Femur (tissue), 1 donor: Measurements from ENCODE around the gene C16orf78.

ENCODE experiments used
- DNase-seq: peaks from one replicate; pipeline ENCODE4 v3.0.0-alpha.2; 2017

C16orf78 gene

GRCh38 chr16:49373504-49373903, at the start of gene C16orf78:
Gene C16orf78, plus strand, starts transcription at chr16:49373804. Its CDS starts 136 bp downstream, at chr16:49373940.
- DNase-seq, result no peak

- no peak for DNase-seq
Observed at GRCh38 chr16:49324703-49325102, 48.9 kb upstream of the C16orf78 start.

GRCh38 chr16:49327466-49327865, 46.1 kb upstream of the C16orf78 start:
- no peak for DNase-seq

- DNase-seq, result no peak
Observed at GRCh38 chr16:49328325-49328724, 45.3 kb upstream of the C16orf78 start.

- no peak for DNase-seq
Observed at GRCh38 chr16:49330562-49331201, 42.9 kb upstream of the C16orf78 start.

- no peak for DNase-seq
Observed at GRCh38 chr16:49332589-49333258, 40.9 kb upstream of the C16orf78 start.

- DNase-seq, result no peak
Observed at GRCh38 chr16:49333259-49333597, 40.4 kb upstream of the C16orf78 start.

GRCh38 chr16:49335828-49336227, 37.8 kb upstream of the C16orf78 start:
- DNase-seq, result no peak

- no peak for DNase-seq
Observed at GRCh38 chr16:49336581-49336980, 37.0 kb upstream of the C16orf78 start.

- no peak for DNase-seq
Observed at GRCh38 chr16:49337814-49338350, 35.7 kb upstream of the C16orf78 start.

- no peak for DNase-seq
Observed at GRCh38 chr16:49338611-49339265, 34.9 kb upstream of the C16orf78 start.

- DNase-seq, result no peak
Observed at GRCh38 chr16:49340466-49340865, 33.1 kb upstream of the C16orf78 start.

- DNase-seq, result no peak
Observed at GRCh38 chr16:49341706-49342105, 31.9 kb upstream of the C16orf78 start.

GRCh38 chr16:49342336-49343265, 31.0 kb upstream of the C16orf78 start:
- DNase-seq, result no peak

- DNase-seq, result no peak
Observed at GRCh38 chr16:49343291-49343690, 30.3 kb upstream of the C16orf78 start.

GRCh38 chr16:49344401-49344800, 29.2 kb upstream of the C16orf78 start:
- no peak for DNase-seq

- DNase-seq, result no peak
Observed at GRCh38 chr16:49345829-49346228, 27.8 kb upstream of the C16orf78 start.

GRCh38 chr16:49346459-49346858, 27.1 kb upstream of the C16orf78 start:
- DNase-seq, result no peak

- DNase-seq, result no peak
Observed at GRCh38 chr16:49347476-49347875, 26.1 kb upstream of the C16orf78 start.

- no peak for DNase-seq
Observed at GRCh38 chr16:49348408-49349176, 25.0 kb upstream of the C16orf78 start.

- DNase-seq, result no peak
Observed at GRCh38 chr16:49349446-49350168, 24.0 kb upstream of the C16orf78 start.
